ENCODE data around the gene CRAMP1.
"Not testable (repeated sequence)": the region's sequence is repeated elsewhere in the genome, so short reads cannot be mapped to it uniquely, and the experiment has no call there.

Gene CRAMP1

DNA sequence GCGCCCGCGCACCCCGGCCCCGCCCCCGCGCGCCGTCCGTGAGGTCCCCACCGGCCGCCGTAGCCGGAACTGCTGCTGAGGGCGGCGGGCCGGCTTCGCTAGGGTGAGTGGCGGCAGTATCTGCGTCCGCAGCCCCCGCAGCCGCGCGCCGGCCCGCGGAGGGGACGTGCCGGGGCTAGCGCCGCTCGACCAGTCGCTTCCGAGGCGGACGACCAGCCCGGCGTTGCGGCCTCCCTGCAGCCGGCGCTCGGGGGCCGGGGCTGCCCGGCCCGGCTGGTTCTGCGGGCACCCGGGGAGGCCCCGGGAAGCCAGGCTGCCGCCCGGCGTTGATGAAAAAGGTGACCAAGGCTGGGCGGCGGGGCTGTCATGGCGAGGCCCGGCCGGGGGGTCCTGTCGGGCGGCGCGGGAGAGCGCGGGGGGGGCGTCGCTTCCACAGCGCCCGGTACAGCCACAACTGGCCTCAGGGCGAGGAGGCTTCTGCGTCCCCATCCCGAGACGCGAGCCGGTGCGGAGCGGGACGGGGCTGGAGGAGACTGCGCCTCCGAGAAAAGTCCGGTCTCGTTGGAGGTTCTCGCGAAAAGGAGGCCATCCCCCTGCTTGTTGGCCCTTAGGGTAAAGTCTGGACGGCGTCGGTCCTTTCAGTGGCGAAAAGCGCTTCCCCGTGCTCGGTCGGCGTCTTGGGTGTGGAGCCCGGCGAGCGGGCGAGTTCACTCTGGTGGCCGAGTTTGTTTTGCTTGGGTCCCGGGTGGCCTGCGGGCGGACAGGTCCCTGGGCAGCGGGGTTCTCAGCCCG lies at the start of gene CRAMP1:
TSS of gene CRAMP1 (plus strand) at position 41 of the 792 bp plus-strand sequence. CDS start 2,280 bp downstream, outside the sequence.
- no peak for DNase-seq (ENCODE audit: low read depth)

DNA sequence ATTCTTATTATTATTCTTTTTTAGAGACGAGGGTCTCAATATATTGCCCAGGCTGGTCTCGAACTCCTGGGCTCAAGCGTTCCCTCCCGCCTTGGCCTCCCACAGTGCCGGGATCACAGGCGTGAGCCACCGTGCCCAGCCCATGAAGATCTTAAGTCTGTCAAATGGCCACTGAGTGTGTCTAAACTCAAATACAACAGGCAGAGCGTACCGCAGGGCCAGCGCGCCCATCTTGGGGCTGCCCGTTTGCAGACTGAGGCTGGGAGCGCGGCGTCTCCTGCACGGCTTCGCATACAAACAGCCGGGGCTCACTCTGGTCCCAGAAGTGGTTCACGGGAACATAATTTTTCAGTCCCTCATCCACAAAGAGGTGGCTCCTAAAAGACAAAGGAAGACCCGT lies 48.4 kb upstream of the CRAMP1 start:
- DNase-seq (ENCODE audit: low read depth), result no peak

DNA sequence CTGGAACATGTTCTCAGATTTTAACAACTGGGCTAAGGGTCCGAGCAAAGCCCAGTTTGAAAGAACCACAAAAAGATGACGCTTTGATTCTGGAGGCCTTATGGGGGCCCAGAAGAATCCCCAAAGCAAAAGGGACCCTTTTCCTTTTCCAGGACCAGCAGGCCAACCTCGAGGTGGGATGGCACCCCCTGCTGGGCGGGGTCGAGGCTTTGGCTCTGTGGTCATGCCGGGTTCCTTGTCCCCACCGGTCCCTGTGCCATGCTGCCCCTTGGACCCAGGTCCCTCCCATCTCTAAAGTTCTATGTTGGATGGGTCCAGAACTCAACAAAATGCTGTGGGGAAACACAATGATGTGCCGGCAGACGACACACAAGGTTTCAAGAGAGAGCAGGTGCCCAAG lies 47.8 kb upstream of the CRAMP1 start:
- no peak for DNase-seq (ENCODE audit: low read depth)

DNA sequence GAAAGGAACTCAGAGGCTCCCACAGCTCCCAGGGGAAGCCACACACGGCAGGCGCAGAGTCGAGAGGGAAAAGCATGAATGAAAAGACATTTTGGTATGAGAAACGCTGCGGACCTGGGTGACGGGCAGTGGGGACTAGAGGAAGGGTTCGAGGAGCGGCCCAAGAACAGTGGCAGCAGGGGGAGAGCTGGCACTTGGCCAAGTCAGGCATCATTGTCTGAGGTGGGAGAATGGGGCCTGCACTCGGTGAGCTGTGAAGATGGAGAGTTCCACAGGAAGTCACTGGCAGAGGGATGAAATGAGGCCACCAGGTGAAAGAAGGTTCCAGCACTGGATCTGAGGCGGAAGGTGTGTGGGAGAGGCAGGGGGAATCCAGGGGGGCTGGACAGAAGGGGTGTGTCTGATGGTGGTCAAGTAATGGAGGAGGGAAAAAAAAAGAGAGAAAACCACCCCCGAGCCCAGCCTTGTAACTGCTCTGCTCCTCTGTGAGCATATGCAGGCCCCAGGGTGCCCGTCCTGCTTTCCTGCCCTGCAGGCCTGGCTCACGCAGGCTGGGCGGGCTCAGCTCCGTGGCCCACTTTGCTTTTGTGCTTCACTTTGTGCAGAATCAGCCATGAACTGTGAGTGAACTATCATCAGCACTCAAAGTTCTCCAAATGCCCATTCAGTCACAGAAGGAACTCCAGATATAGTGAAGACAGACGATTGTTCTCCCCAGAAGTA lies 46.9 kb upstream of the CRAMP1 start:
- no peak for DNase-seq (ENCODE audit: low read depth)

DNA sequence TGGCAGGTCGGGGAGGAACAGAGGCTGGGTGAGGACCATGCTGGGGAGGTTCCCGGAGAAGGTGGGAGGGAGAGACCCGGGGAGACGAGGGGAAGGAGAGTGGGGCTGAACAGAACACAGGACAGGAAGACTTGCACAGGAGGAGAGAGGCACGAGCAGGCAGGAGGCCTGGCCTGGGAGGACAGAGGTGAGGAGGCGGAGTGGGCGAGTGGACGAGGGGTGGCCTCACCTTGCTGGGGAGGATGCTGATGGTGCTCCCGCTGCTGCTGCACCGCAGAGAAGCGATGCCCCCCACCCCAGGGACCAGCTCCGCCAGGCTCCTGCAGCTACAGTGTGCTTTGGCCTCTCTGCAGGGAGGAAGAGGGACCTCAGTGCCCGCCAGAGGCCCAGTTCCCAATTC lies 44.2 kb upstream of the CRAMP1 start:
- DNase-seq (ENCODE audit: low read depth), result no peak

- no peak for DNase-seq (ENCODE audit: low read depth)
Observed at GRCh38 chr16:1571012-1571671, 41.0 kb upstream of the CRAMP1 start.

DNA sequence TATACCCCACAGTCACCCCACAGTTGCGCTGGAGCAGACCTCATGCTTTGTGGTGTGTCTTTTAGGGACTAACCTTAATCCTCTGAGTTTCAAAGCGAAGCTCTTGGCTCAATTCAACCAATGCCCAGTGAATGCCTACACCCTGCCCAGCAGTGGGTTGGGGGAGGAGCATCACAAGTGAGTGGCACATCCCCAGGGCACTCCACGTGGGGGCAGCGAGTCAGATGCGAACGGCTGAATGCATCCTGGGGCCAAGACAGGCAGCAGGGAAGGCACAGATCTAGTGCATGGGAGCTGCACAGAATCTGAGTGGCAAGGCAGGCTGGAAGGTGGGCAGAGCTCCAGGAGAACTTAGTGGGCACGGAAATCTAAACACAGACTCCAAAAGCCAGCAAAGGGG lies 39.5 kb upstream of the CRAMP1 start:
- no peak for DNase-seq (ENCODE audit: low read depth)

- no peak for DNase-seq (ENCODE audit: low read depth)
Observed at GRCh38 chr16:1573301-1573700, 38.9 kb upstream of the CRAMP1 start.

- no peak for DNase-seq (ENCODE audit: low read depth)
Observed at GRCh38 chr16:1575578-1575977, 36.6 kb upstream of the CRAMP1 start.

DNA sequence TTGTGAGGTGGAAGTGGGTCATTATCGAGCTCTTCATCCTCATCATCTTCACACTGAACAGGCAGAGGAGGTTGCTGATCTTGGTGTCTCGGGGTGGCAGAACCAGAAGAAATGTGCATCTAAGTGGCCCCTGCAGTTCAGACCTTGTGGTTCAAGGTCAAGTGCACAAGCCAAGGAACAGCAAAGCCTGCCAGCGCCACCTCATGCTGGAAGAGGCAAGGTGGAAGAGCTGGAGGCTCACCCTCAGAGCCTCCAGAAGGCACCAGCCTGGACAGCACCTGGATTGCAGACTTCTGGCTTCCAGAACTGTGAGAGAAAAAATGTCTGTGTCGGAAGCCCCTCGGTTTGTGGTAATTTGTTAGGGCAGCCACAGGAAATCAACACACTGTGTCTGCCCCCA lies 32.9 kb upstream of the CRAMP1 start:
- DNase-seq (ENCODE audit: low read depth), result no peak

GRCh38 chr16:1580256-1580655 lies 31.9 kb upstream of the CRAMP1 start:
- DNase-seq (ENCODE audit: low read depth), result no peak

- no peak for DNase-seq (ENCODE audit: low read depth)
Observed at GRCh38 chr16:1580956-1581355, 31.2 kb upstream of the CRAMP1 start.

GRCh38 chr16:1581804-1582203 lies 30.4 kb upstream of the CRAMP1 start:
- DNase-seq (ENCODE audit: low read depth), result no peak

DNA sequence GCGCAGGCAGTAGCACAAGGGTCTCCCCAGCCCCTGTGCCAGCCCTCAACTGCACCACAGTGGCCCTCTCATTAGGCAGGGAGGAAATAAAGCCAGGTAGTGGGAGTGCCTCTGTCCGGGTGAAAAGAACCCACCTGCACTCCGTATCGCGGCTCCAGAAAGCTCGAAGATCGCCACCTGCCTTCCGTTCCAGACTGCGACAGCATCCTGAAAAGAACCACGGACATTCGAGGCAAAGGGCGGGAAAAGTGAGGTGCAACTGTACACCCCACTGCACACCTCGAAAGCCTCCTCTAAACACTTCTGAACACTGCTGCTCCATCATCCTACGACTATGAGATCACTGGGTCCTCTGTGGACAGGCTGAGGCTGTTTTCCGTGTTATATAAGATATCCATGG lies 29.0 kb upstream of the CRAMP1 start:
- no peak for DNase-seq (ENCODE audit: low read depth)

GRCh38 chr16:1584926-1585484 lies 27.2 kb upstream of the CRAMP1 start:
- DNase-seq (ENCODE audit: low read depth), result no peak

DNA sequence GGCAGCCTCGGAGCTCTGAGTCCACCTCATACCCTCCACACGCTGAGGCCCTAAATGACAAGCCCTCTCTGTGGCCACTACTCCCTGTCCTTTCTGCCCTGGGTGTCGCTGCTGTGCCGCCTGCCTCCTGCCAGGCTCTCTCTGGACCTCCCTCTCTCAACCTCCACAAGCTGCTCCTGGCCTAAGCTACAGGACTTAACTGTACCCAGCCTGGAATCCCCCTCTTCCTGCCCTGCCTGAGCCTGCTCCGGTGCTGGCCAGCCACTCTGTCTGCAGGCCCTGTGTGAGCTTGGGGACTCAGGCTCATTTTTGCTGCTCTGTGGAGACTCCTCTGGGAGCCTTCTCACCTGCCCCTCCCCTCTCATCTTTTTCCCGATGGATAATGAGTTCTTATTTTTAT lies 21.8 kb upstream of the CRAMP1 start:
- no peak for DNase-seq (ENCODE audit: low read depth)

DNA sequence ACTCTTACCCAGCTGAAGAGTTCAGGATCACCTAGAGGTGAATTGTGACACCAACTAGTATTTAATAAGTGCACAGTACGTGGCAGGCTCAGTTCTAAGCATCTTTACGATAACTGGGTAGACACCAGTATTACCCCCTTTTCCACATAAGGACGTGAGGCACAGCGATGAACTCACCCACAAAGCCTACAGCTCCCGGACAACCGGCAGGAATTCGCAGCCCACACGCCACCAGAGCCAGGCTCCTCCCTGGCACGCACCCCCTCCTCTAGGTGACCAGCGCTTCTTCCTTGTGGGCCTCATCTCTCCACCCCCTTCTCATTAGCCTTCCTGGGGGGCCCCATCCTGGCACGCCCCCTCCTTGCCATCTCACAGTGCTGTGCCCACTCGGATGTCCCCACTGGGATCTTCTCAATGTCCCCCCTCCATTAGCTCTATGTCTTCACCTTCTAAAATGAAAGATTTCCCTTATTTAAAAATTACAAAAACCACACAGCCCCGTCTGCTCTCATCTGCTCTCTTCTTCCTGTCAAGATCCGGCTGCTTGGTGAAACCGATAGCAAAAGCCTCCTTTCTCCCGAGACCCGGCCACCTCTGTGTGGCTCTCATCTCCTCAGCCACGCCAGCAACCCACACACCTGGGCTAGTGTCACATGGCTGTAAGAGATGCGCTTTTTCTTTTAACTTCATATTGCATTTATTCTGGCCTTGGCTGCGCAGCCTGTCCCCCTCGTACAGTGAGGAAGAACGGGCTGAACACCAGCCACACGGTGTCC lies 21.0 kb upstream of the CRAMP1 start:
- no peak for DNase-seq (ENCODE audit: low read depth)

DNA sequence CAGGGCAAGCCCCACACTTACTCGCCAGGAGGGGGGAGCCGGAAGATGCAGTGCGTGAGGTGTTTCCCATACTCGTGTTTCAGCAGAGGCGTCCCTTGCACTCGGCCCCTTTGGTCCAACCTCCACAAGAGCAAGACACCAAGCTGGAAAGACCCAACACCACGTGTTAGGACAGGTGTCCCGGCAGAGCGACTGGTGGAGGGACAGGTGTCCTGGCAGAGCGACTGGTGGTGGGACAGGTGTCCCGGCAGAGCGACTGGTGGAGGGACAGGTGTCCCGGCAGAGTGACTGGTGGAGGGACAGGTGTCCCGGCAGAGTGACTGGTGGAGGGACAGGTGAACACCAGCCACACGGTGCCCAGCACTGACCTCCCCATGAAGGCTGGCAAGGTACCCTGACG lies 19.7 kb upstream of the CRAMP1 start:
- DNase-seq (ENCODE audit: low read depth), result no peak

- DNase-seq (ENCODE audit: low read depth), result not testable (repeated sequence)
Observed at GRCh38 chr16:1595511-1595910, 16.6 kb upstream of the CRAMP1 start.

GRCh38 chr16:1596516-1596915 lies 15.6 kb upstream of the CRAMP1 start:
- DNase-seq (ENCODE audit: low read depth), result no peak

- DNase-seq (ENCODE audit: low read depth), result no peak
Observed at GRCh38 chr16:1597154-1597553, 15.0 kb upstream of the CRAMP1 start.

GRCh38 chr16:1601031-1601430 lies 11.1 kb upstream of the CRAMP1 start:
- no peak for DNase-seq (ENCODE audit: low read depth)

Data from activated T-cell treated with anti-CD3 and anti-CD28 coated beads for 48 hours (primary cell).